KMS-11 (cell line): Measurements from ENCODE around the gene CRYL1.

ENCODE experiments used
- H2AFZ ChIP-seq: fragments of 200-600 bp; sonication (generic); 2 replicates; pipeline ENCODE4 v1.6.1; 2016; ENCODE audit warnings: antibody characterized with exemption, mixed run types, low read depth
- H3K27ac ChIP-seq: fragments of 200-600 bp; sonication (generic); 2 replicates; pipeline ENCODE4 v1.6.1; 2016; ENCODE audit warnings: mild to moderate bottlenecking, mixed run types
- H3K27me3 ChIP-seq: fragments of 200-600 bp; sonication (generic); 2 replicates; pipeline ENCODE4 v1.6.1; 2017; ENCODE audit warnings: mild to moderate bottlenecking, low read depth, mixed run types, moderate library complexity; ENCODE audit not compliant: insufficient read depth
- H3K36me3 ChIP-seq: fragments of 200-600 bp; sonication (generic); 2 replicates; pipeline ENCODE4 v1.6.1; 2017; ENCODE audit warnings: mild to moderate bottlenecking, mixed run types; ENCODE audit not compliant: insufficient read depth
- H3K4me1 ChIP-seq: fragments of 200-600 bp; sonication (generic); 2 replicates; pipeline ENCODE4 v1.6.1; 2016; ENCODE audit warnings: mild to moderate bottlenecking, low read depth, mixed run types; ENCODE audit not compliant: poor library complexity, severe bottlenecking
- H3K4me2 ChIP-seq: fragments of 200-600 bp; sonication (generic); 2 replicates; pipeline ENCODE4 v1.7.0; 2016; ENCODE audit warnings: mild to moderate bottlenecking, mixed run types
- H3K4me3 ChIP-seq: fragments of 200-600 bp; sonication (generic); IDR thresholded peaks from 2 replicates; pipeline ENCODE4 v1.6.1; 2017; ENCODE audit warnings: low read depth, low read length, mixed read lengths; ENCODE audit not compliant: insufficient read depth
- H3K79me2 ChIP-seq: fragments of 200-600 bp; sonication (generic); 2 replicates; pipeline ENCODE4 v1.6.1; 2016; ENCODE audit warnings: low read depth, mixed run types; ENCODE audit not compliant: insufficient read depth
- H3K9ac ChIP-seq: fragments of 200-600 bp; sonication (generic); 2 replicates; pipeline ENCODE4 v1.6.1; 2016; ENCODE audit warnings: mild to moderate bottlenecking, mixed run types
- H4K20me1 ChIP-seq: fragments of 200-600 bp; sonication (generic); 2 replicates; pipeline ENCODE4 v1.6.1; 2016; ENCODE audit warnings: mild to moderate bottlenecking, mixed run types; ENCODE audit not compliant: insufficient read depth
- TF ChIP-seq, protein P1 (sequence below): fragments of 200-600 bp; sonication (generic); conservative IDR thresholded peaks from 2 replicates; pipeline ENCODE4 v1.6.1; 2017; ENCODE audit warnings: low read depth, mild to moderate bottlenecking, antibody characterized with exemption, low read length, moderate library complexity, mixed read lengths

Gene CRYL1

GRCh38 chr13:20399961-20400360 is 125.7 kb downstream of the CRYL1 start:
- H3K27me3 ChIP-seq = no peaks in the 10 kb centered on the region
- no peak overlapping the region for H2AFZ ChIP-seq
- no peak overlapping the region for H3K4me3 ChIP-seq
- no peak overlapping the region for H3K4me2 ChIP-seq
- H3K9ac ChIP-seq = no peak overlapping the region
- H4K20me1 ChIP-seq = no peaks in the 10 kb centered on the region
- TF ChIP-seq, protein P1, sequence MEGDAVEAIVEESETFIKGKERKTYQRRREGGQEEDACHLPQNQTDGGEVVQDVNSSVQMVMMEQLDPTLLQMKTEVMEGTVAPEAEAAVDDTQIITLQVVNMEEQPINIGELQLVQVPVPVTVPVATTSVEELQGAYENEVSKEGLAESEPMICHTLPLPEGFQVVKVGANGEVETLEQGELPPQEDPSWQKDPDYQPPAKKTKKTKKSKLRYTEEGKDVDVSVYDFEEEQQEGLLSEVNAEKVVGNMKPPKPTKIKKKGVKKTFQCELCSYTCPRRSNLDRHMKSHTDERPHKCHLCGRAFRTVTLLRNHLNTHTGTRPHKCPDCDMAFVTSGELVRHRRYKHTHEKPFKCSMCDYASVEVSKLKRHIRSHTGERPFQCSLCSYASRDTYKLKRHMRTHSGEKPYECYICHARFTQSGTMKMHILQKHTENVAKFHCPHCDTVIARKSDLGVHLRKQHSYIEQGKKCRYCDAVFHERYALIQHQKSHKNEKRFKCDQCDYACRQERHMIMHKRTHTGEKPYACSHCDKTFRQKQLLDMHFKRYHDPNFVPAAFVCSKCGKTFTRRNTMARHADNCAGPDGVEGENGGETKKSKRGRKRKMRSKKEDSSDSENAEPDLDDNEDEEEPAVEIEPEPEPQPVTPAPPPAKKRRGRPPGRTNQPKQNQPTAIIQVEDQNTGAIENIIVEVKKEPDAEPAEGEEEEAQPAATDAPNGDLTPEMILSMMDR = no peak
- H3K27ac ChIP-seq = no peak overlapping the region
- H3K4me1 ChIP-seq = no peaks in the 10 kb centered on the region
- H3K79me2 ChIP-seq = no peaks in the 10 kb centered on the region
- H3K36me3 ChIP-seq = no peaks in the 10 kb centered on the region

DNA sequence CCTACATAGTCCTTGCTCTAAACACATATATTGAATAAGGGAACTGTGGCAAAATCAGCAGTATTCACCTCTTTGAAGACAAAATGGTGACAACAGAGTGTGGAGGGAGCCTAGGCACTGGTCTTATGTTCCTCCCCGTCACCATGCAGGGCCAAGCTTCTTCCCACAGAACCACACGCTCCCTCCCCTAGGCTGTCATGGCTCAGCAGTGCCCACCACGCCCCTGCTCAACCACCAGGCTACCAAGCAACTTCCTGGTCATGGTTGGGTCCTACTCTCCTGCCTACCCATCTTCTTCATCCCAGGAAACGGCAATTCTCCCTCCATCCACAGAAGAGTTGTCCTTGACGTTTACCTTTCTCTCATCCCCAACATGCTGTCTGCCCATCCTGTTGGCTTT is 126.1 kb downstream of the CRYL1 start:
- no peak overlapping the region for H2AFZ ChIP-seq
- no peak overlapping the region for H3K4me2 ChIP-seq
- H4K20me1 ChIP-seq = no peaks in the 10 kb centered on the region
- no peaks in the 10 kb centered on the region for H3K79me2 ChIP-seq
- no peaks in the 10 kb centered on the region for H3K27me3 ChIP-seq
- no peaks in the 10 kb centered on the region for H3K4me1 ChIP-seq
- TF ChIP-seq, protein P1 = no peak
- no peak overlapping the region for H3K27ac ChIP-seq
- no peak overlapping the region for H3K4me3 ChIP-seq
- H3K9ac ChIP-seq = no peak overlapping the region
- H3K36me3 ChIP-seq = no peaks in the 10 kb centered on the region

DNA sequence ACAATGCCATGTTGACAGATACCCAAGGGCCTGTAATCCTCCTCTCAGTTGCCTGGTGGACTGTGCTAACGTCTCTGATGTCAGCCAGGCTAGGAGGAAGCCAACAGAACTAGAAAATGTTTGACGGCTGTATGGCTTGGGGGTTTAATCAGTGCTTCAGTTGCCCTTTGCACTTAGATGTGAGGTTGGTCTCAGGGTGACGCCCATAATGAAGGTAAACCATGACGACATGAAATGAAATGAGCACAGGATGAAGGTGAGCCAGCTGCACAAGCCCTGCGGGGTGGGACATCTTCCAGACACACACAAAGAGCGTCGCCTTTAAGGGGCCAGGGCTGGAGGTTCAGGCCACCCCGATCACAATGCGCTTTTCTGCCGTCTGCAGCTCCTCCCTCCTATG is 127.2 kb downstream of the CRYL1 start:
- Histone ChIP-seq H4K20me1 (no peaks in the 10 kb centered on the region), H3K4me2 (no peak overlapping the region), H2AFZ (no peak overlapping the region), H3K79me2 (no peaks in the 10 kb centered on the region), H3K36me3 (no peaks in the 10 kb centered on the region), H3K4me1 (no peaks in the 10 kb centered on the region), H3K9ac (no peak overlapping the region), H3K27ac (no peak overlapping the region), H3K4me3 (no peak overlapping the region), H3K27me3 (no peaks in the 10 kb centered on the region)
- TF ChIP-seq, protein P1 = no peak

DNA sequence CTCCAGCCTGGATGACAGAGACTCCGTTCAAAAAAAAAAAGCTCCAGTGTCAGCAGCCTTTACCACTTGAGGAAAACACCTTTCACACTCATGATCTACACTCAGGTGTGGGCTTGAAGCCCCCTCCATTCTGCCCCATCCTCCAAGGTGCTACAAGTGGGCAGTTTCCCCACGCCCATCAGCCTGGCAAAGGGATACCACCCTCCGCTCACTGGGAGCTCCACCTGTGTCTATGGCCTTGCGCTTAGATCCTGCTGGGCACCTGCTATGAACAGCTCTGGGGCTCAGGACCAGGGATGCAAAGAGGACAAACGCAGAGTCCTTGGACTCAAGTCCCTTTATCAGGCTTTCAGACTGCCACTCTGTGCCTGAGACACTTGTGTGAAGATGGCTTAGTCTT is 127.8 kb downstream of the CRYL1 start:
- H3K79me2 ChIP-seq = no peaks in the 10 kb centered on the region
- H3K4me2 ChIP-seq = no peak overlapping the region
- no peaks in the 10 kb centered on the region for H3K4me1 ChIP-seq
- H4K20me1 ChIP-seq = no peaks in the 10 kb centered on the region
- H3K27ac ChIP-seq = no peak overlapping the region
- no peak overlapping the region for H2AFZ ChIP-seq
- no peak overlapping the region for H3K4me3 ChIP-seq
- TF ChIP-seq, protein P1 = no peak
- no peaks in the 10 kb centered on the region for H3K27me3 ChIP-seq
- H3K36me3 ChIP-seq = no peaks in the 10 kb centered on the region
- H3K9ac ChIP-seq = no peak overlapping the region
